ENCODE measurements around the gene FAM24B.
"Not testable (repeated sequence)": the region's sequence is repeated elsewhere in the genome, so short reads cannot be mapped to it uniquely, and the experiment has no call there.

The FAM24B gene

DNA sequence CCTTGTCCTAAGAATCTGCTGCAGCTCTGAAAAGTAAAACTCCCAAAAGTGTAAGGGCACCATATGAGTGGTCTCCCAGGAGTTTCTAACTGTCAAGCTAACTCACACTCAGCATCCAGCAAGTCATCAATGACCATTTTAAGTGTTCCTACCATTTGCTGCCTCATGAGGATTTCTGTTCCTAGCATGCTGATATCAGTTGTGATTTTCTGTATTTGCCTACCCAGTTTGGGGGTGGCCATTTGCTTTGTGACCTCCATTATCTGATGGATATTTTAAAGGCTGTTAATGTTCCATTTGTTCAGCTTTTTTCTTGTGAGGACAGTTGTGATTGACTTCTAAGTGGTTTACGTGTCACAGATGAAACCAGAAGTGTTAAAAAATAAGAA is 2.9 kb downstream of the FAM24B start:
- H4K20me1 ChIP-seq (ENCODE audit: control insufficient read depth, insufficient read depth, low read depth, low read length), result no peaks in the 10 kb centered on the region
- no peak overlapping the region for H3K27ac ChIP-seq (ENCODE audit: low read depth, low read length)
- no peaks in the 10 kb centered on the region for H3K9me3 ChIP-seq (ENCODE audit: control insufficient read depth, insufficient read depth, low read length)
- H3K4me1 ChIP-seq (ENCODE audit: control insufficient read depth, low read length), result peaks cover 22% of the 10 kb centered on the region
- peaks cover 12% of the 10 kb centered on the region for H3K36me3 ChIP-seq (ENCODE audit: control insufficient read depth, low read length)
- no peak overlapping the region for H3K4me2 ChIP-seq (ENCODE audit: low read length)
- TF ChIP-seq EZH2phosphoT487 (IDR thresholded peaks at IDR 0.05; ENCODE audit: borderline replicate concordance, low read length), result no peak
- TF ChIP-seq, protein P1, sequence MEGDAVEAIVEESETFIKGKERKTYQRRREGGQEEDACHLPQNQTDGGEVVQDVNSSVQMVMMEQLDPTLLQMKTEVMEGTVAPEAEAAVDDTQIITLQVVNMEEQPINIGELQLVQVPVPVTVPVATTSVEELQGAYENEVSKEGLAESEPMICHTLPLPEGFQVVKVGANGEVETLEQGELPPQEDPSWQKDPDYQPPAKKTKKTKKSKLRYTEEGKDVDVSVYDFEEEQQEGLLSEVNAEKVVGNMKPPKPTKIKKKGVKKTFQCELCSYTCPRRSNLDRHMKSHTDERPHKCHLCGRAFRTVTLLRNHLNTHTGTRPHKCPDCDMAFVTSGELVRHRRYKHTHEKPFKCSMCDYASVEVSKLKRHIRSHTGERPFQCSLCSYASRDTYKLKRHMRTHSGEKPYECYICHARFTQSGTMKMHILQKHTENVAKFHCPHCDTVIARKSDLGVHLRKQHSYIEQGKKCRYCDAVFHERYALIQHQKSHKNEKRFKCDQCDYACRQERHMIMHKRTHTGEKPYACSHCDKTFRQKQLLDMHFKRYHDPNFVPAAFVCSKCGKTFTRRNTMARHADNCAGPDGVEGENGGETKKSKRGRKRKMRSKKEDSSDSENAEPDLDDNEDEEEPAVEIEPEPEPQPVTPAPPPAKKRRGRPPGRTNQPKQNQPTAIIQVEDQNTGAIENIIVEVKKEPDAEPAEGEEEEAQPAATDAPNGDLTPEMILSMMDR (IDR thresholded peaks at IDR 0.05; ENCODE audit: low read depth, low read length, poor library complexity, severe bottlenecking), result no peak
- no peaks in the 10 kb centered on the region for H3K27me3 ChIP-seq (ENCODE audit: control insufficient read depth, low read length)
- H3K4me3 ChIP-seq (ENCODE audit: low read length), result no peak overlapping the region
- no peaks in the 10 kb centered on the region for H3K9me2 ChIP-seq (replicated peaks; ENCODE audit: control insufficient read depth, low read length)
- H3F3A ChIP-seq (ENCODE audit: control insufficient read depth, insufficient read depth), result no peaks in the 10 kb centered on the region
- peaks cover 69% of the 10 kb centered on the region for H3K79me2 ChIP-seq (ENCODE audit: control insufficient read depth, low read length)

- Histone ChIP-seq H3F3A (ENCODE audit: control insufficient read depth, insufficient read depth) (no peaks in the 10 kb centered on the region), H3K9me3 (ENCODE audit: control insufficient read depth, insufficient read depth, low read length) (no peaks in the 10 kb centered on the region), H3K36me3 (ENCODE audit: control insufficient read depth, low read length) (peaks cover 9% of the 10 kb centered on the region), H3K4me3 (ENCODE audit: low read length) (no peak overlapping the region), H3K27me3 (ENCODE audit: control insufficient read depth, low read length) (no peaks in the 10 kb centered on the region), H3K4me2 (ENCODE audit: low read length) (no peak overlapping the region), H4K20me1 (ENCODE audit: control insufficient read depth, insufficient read depth, low read depth, low read length) (no peaks in the 10 kb centered on the region), H3K27ac (ENCODE audit: low read depth, low read length) (no peak overlapping the region), H3K9me2 (replicated peaks; ENCODE audit: control insufficient read depth, low read length) (no peaks in the 10 kb centered on the region), H3K79me2 (ENCODE audit: control insufficient read depth, low read length) (peaks cover 69% of the 10 kb centered on the region), H3K4me1 (ENCODE audit: control insufficient read depth, low read length) (peaks cover 22% of the 10 kb centered on the region)
- TF ChIP-seq, protein P1 (IDR thresholded peaks at IDR 0.05; ENCODE audit: low read depth, low read length, poor library complexity, severe bottlenecking), result no peak
- no peak for TF ChIP-seq EZH2phosphoT487 (IDR thresholded peaks at IDR 0.05; ENCODE audit: borderline replicate concordance, low read length)
Measured at GRCh38 chr10:122875843-122876466, 3.4 kb downstream of the FAM24B start.

- not testable (repeated sequence) for H3F3A ChIP-seq (ENCODE audit: control insufficient read depth, insufficient read depth); H3K9me3 ChIP-seq (ENCODE audit: control insufficient read depth, insufficient read depth, low read length); H3K36me3 ChIP-seq (ENCODE audit: control insufficient read depth, low read length); H3K27me3 ChIP-seq (ENCODE audit: control insufficient read depth, low read length); H3K4me2 ChIP-seq (ENCODE audit: low read length); H3K27ac ChIP-seq (ENCODE audit: low read depth, low read length); H3K4me3 ChIP-seq (ENCODE audit: low read length); H3K4me1 ChIP-seq (ENCODE audit: control insufficient read depth, low read length); H3K9me2 ChIP-seq (replicated peaks; ENCODE audit: control insufficient read depth, low read length); H4K20me1 ChIP-seq (ENCODE audit: control insufficient read depth, insufficient read depth, low read depth, low read length)
- H3K79me2 ChIP-seq (ENCODE audit: control insufficient read depth, low read length), result peaks cover 44% of the 10 kb centered on the region
Measured at GRCh38 chr10:122871947-122872346, 7.4 kb downstream of the FAM24B start.

- not testable (repeated sequence) for H3K4me1 ChIP-seq (ENCODE audit: control insufficient read depth, low read length); H3K27ac ChIP-seq (ENCODE audit: low read depth, low read length); H3K9me2 ChIP-seq (replicated peaks; ENCODE audit: control insufficient read depth, low read length); H3K4me2 ChIP-seq (ENCODE audit: low read length); H3F3A ChIP-seq (ENCODE audit: control insufficient read depth, insufficient read depth); H3K27me3 ChIP-seq (ENCODE audit: control insufficient read depth, low read length); H3K9me3 ChIP-seq (ENCODE audit: control insufficient read depth, insufficient read depth, low read length); H4K20me1 ChIP-seq (ENCODE audit: control insufficient read depth, insufficient read depth, low read depth, low read length); H3K36me3 ChIP-seq (ENCODE audit: control insufficient read depth, low read length); H3K4me3 ChIP-seq (ENCODE audit: low read length)
- peaks cover 40% of the 10 kb centered on the region for H3K79me2 ChIP-seq (ENCODE audit: control insufficient read depth, low read length)
Measured at GRCh38 chr10:122868768-122869167, 10.6 kb downstream of the FAM24B start.

DNA sequence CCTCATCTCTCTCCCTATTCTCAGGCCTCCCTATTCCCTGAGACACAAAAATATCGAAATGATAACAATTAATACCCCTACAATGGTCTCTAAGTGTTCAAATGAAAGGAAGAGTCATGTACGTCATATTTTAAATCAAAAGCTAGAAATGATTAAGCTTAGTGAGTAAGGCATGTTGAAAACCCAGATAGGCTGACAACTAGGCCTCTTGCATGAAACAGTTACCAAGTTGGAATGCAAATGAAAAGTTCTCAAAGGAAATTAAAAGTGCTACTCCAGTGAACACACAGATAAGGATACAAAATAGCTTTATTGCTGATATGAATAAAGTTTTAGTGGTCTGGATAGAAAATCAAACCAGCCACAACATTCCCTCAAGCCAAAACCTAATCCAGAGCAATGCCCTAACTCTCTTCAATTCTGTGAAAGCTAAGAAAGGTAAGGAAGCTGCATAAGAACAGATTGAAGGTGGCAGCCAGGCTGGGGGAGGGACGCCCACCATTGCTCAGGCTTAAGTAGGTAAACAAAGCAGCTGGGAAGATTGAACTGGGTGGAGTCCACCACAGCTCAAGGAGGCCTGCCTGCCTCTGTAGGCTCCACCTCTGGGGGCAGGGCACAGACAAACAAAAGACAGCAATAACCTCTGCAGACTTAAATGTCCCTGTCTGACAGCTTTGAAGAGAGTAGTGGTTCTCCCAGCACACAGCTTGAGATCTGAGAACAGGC is 12.5 kb downstream of the FAM24B start:
- not testable (repeated sequence) for H3K9me3 ChIP-seq (ENCODE audit: control insufficient read depth, insufficient read depth, low read length); H3K4me2 ChIP-seq (ENCODE audit: low read length); H3K27ac ChIP-seq (ENCODE audit: low read depth, low read length); H3K9me2 ChIP-seq (replicated peaks; ENCODE audit: control insufficient read depth, low read length); H4K20me1 ChIP-seq (ENCODE audit: control insufficient read depth, insufficient read depth, low read depth, low read length); H3K4me1 ChIP-seq (ENCODE audit: control insufficient read depth, low read length); H3K36me3 ChIP-seq (ENCODE audit: control insufficient read depth, low read length); H3K27me3 ChIP-seq (ENCODE audit: control insufficient read depth, low read length); H3F3A ChIP-seq (ENCODE audit: control insufficient read depth, insufficient read depth); H3K4me3 ChIP-seq (ENCODE audit: low read length)
- H3K79me2 ChIP-seq (ENCODE audit: control insufficient read depth, low read length), result peaks cover 45% of the 10 kb centered on the region

All from DOHH2 (cell line).